ENCODE results near the gene OTOG.

- no peak for TF ChIP-seq EZH2phosphoT487 (IDR thresholded peaks at IDR 0.05; ENCODE audit: borderline replicate concordance)
- no peak for TF ChIP-seq CTCF (conservative IDR thresholded peaks at IDR 0.05; ENCODE audit: low read length)
Measured at GRCh38 chr11:17673951-17674350, 126.9 kb downstream of the OTOG start.
